ENCODE measurements around the gene NEK6.

DNA sequence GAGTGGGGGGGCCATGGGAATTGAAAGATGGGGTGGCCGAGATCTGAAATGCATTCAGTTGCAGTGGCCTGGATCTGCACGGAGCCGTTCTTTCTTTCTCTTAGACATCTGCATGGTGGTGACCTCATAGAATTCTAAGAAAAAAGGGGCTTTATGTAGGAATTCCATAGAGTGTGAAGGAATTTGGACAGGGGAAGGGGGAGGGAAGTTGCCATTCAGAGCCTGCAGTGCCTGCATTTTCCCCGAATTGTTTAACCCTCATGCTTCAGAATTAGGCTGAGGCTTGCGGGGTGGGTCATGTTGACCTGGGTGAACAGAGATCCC lies 4.9 kb downstream of the NEK6 start:
- TF ChIP-seq, protein P1, sequence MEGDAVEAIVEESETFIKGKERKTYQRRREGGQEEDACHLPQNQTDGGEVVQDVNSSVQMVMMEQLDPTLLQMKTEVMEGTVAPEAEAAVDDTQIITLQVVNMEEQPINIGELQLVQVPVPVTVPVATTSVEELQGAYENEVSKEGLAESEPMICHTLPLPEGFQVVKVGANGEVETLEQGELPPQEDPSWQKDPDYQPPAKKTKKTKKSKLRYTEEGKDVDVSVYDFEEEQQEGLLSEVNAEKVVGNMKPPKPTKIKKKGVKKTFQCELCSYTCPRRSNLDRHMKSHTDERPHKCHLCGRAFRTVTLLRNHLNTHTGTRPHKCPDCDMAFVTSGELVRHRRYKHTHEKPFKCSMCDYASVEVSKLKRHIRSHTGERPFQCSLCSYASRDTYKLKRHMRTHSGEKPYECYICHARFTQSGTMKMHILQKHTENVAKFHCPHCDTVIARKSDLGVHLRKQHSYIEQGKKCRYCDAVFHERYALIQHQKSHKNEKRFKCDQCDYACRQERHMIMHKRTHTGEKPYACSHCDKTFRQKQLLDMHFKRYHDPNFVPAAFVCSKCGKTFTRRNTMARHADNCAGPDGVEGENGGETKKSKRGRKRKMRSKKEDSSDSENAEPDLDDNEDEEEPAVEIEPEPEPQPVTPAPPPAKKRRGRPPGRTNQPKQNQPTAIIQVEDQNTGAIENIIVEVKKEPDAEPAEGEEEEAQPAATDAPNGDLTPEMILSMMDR (IDR thresholded peaks at IDR 0.05 in 8 of 11, conservative IDR thresholded peaks at IDR 0.05 in 3 of 11): no peak
- no peak for TF ChIP-seq POLR2A (IDR thresholded peaks at IDR 0.05)
- no peak for TF ChIP-seq POLR2AphosphoS5 (IDR thresholded peaks at IDR 0.05)

Measured in spleen (tissue), 7 donors.